HepG2 (cell line): Measurements from ENCODE around the gene HRH3. TPM values are rescaled to one million over a fixed set of nuclear protein-coding genes. Genes with fewer than 3 reads are reported as not detected.
A peak's percentile ranks its signal among the peaks of the same experiment; 100 is the strongest.

Source experiments
- ATAC-seq: fragments of 200-7000 bp; cut with Tn5 transposase; 3 replicates; pipeline ENCODE4 v1.9.1; 2020; ENCODE audit warnings: mild to moderate bottlenecking, moderate library complexity
- BruUV-seq: library from RNA; stranded (reverse); fragments of 400-500 nt; replicated peaks from 2 replicates; lab custom pipeline; 2021; lab: Mats Ljungman, UMichigan
- CTCF ChIA-PET: fragments of 300-600 bp; formaldehyde crosslinking; extraction: SDS; loops from one replicate; lab custom pipeline; 2021; ENCODE audit warnings: low total read pairs, inconsistent platforms, low intra/inter-chr PET ratio; lab: Yijun Ruan, JAX
- POLR2A ChIA-PET: fragments of 350-600 bp; sonication (Branson Sonifier 250); formaldehyde crosslinking; loops from one replicate; lab custom pipeline; 2020; ENCODE audit warnings: antibody characterized with exemption, inconsistent platforms; lab: Yijun Ruan, JAX
- DNase-seq: peaks from one replicate; pipeline ENCODE4 v3.0.0-alpha.2; 2015; ENCODE audit warnings: low spot score
- FAIRE-seq: peaks from 3 replicates; lab custom pipeline; 2011; peaks lifted over from hg19 to GRCh38; lab: Jason Lieb, UNC
- H2AFZ ChIP-seq: one replicate; pipeline ENCODE4 v1.6.1; 2011; ENCODE audit warnings: low read length, inconsistent platforms
- H3K27ac ChIP-seq: fragments of 300-600 bp; 3 replicates; pipeline ENCODE4 v1.8.0; 2011; ENCODE audit warnings: mixed run types, mild to moderate bottlenecking, mixed read lengths, low read length, inconsistent platforms; ENCODE audit not compliant: insufficient read depth; ENCODE audit errors: extremely low read length
- H3K27me3 ChIP-seq, 2 experiments: fragments of 200-600 bp in 1 of 2; 2 replicates in 1 of 2; 3 replicates in 1 of 2; pipeline versions ENCODE4 v1.6.0 to v1.8.0; 2011; ENCODE audit warnings: low read length in 2 of 2, mild to moderate bottlenecking in 2 of 2, moderate library complexity in 2 of 2, inconsistent platforms in 1 of 2; ENCODE audit not compliant: insufficient read depth in 2 of 2, control insufficient read depth in 1 of 2
- H3K36me3 ChIP-seq, 2 experiments: fragments of 200-600 bp in 1 of 2; replicated peaks in 1 of 2; 2 replicates in 1 of 2; 3 replicates in 1 of 2; pipeline versions ENCODE4 v1.5.1 to v1.8.0; 2011; ENCODE audit warnings: low read length in 2 of 2, inconsistent platforms in 1 of 2; ENCODE audit not compliant: insufficient read depth in 2 of 2, control insufficient read depth in 1 of 2
- H3K4me1 ChIP-seq: 2 replicates; pipeline ENCODE4 v1.5.1; 2012; ENCODE audit warnings: low read length, inconsistent platforms; ENCODE audit not compliant: insufficient read depth
- H3K4me2 ChIP-seq: 2 replicates; pipeline ENCODE4 v1.6.0; 2011; ENCODE audit warnings: low read depth, low read length, inconsistent platforms
- H3K4me3 ChIP-seq, 3 experiments: fragments of 200-600 bp in 1 of 3; sonication (generic), shearing (Covaris generic) in 1 of 3; replicated peaks in 1 of 3; 2 replicates each; pipeline ENCODE4 v1.5.1; 2011 to 2016; ENCODE audit warnings: low read length in 3 of 3, inconsistent platforms in 2 of 3, low read depth in 2 of 3, mild to moderate bottlenecking in 2 of 3, control low read depth in 1 of 3, mixed read lengths in 1 of 3; ENCODE audit not compliant: insufficient read depth in 1 of 3
- H3K79me2 ChIP-seq: one replicate; pipeline ENCODE4 v1.6.1; 2011; ENCODE audit warnings: low read length, inconsistent platforms; ENCODE audit not compliant: insufficient read depth
- H3K9ac ChIP-seq: 2 replicates; pipeline ENCODE4 v1.6.0; 2011; ENCODE audit warnings: mild to moderate bottlenecking, low read depth, low read length, inconsistent platforms; ENCODE audit not compliant: insufficient read depth
- H3K9me3 ChIP-seq: 2 replicates; pipeline ENCODE4 v1.5.1; 2012; ENCODE audit warnings: mild to moderate bottlenecking, low read length
- H4K20me1 ChIP-seq: 2 replicates; pipeline ENCODE4 v1.6.0; 2011; ENCODE audit warnings: inconsistent platforms, mild to moderate bottlenecking, low read length, moderate library complexity; ENCODE audit not compliant: insufficient read depth
- BATF2 ChIP-seq: sonication (generic); formaldehyde crosslinking; IDR thresholded peaks from 2 replicates; pipeline ENCODE4 v1.8.0; 2022; ENCODE audit warnings: mild to moderate bottlenecking, missing genetic modification reagents, moderate library complexity
- CEBPB ChIP-seq: IDR thresholded peaks from 2 replicates; pipeline ENCODE4 v1.6.1; 2011; ENCODE audit warnings: low read depth, low read length, improper control_type of control experiment, borderline replicate concordance
- KDM5A ChIP-seq: fragments of 200-600 bp; sonication (generic); IDR thresholded peaks from 2 replicates; pipeline ENCODE4 v1.7.0; 2018; ENCODE audit warnings: antibody characterized with exemption, mild to moderate bottlenecking, low read length, borderline replicate concordance
- RELA ChIP-seq: sonication (generic); formaldehyde crosslinking; IDR thresholded peaks from 2 replicates; pipeline ENCODE4 v1.4.0; 2020; ENCODE audit warnings: missing genetic modification reagents
- SALL2 ChIP-seq: sonication (generic); formaldehyde crosslinking; IDR thresholded peaks from 2 replicates; pipeline ENCODE4 v1.8.1; 2023; ENCODE audit warnings: mild to moderate bottlenecking, missing genetic modification reagents, inconsistent platforms
- TOPORS ChIP-seq: sonication (generic); formaldehyde crosslinking; IDR thresholded peaks from 2 replicates; pipeline ENCODE4 v1.8.0; 2023; ENCODE audit warnings: mild to moderate bottlenecking, missing genetic modification reagents
- ZBTB7B ChIP-seq: sonication (generic); formaldehyde crosslinking; IDR thresholded peaks from 2 replicates; pipeline ENCODE4 v1.4.0; 2020; ENCODE audit warnings: missing genetic modification reagents
- ZNF318 ChIP-seq: sonication (generic); formaldehyde crosslinking; IDR thresholded peaks from 2 replicates; pipeline ENCODE4 v1.4.0; 2020; ENCODE audit warnings: mild to moderate bottlenecking, missing genetic modification reagents
- ZNF431 ChIP-seq: sonication (generic); formaldehyde crosslinking; IDR thresholded peaks from 2 replicates; pipeline ENCODE4 v1.9.0; 2022; ENCODE audit warnings: missing genetic modification reagents, low read depth, mild to moderate bottlenecking, borderline replicate concordance
- ZNF530 ChIP-seq: sonication (generic); formaldehyde crosslinking; IDR thresholded peaks from 2 replicates; pipeline ENCODE4 v1.5.0; 2020; ENCODE audit warnings: low read depth, mild to moderate bottlenecking, missing genetic modification reagents
- ZNF75D ChIP-seq: sonication (generic); formaldehyde crosslinking; IDR thresholded peaks from 2 replicates; pipeline ENCODE4 v1.8.1; 2023; ENCODE audit warnings: missing genetic modification reagents, mild to moderate bottlenecking, borderline replicate concordance
- ZNF768 ChIP-seq: sonication (generic); formaldehyde crosslinking; IDR thresholded peaks from 2 replicates; pipeline ENCODE4 v1.4.0; 2020; ENCODE audit warnings: missing genetic modification reagents
- WGBS: methylation state at CpG from one replicate; pipeline ENCODE4 v1.1.6; 2017; ENCODE audit warnings: low lambda C conversion rate; 5-methylcytosine and 5-hydroxymethylcytosine counted together
- in situ Hi-C: cut with HindIII; loops from 2 replicates; pipeline ENCODE4 v1.10.0; 2017; ENCODE audit warnings: low pct_unique_long_range_greater_than_20kb; ENCODE audit not compliant: extremely low pct_ligation_motif_present
- intact Hi-C: fragments of 100-400 bp; cut with micrococcal nuclease; formaldehyde crosslinking; loops from one replicate; pipeline ENCODE4 v1.10.0; 2022; ENCODE audit not compliant: unreplicated experiment
- polyA plus RNA-seq, 8 experiments: library from polyadenylated mRNA; depleted of rRNA in 3 of 8; stranded (reverse) in 7 of 8; unstranded in 1 of 8; fragments of >200 nt; fragmentation: Illumina TruSeq in 4 of 8; extraction: Trizol in 4 of 8; gene quantifications; 2 replicates each; pipeline versions ENCODE4 v1.2.1 to v1.2.3, GENCODE V29; 2011 to 2016; ENCODE audit warnings: low read depth in 4 of 8, missing spikeins in 1 of 8, mixed read lengths in 1 of 8; ENCODE audit not compliant: insufficient read depth in 1 of 8
- total RNA-seq, 5 experiments: library from RNA; depleted of rRNA; stranded (reverse); fragments of >200 nt; fragmentation: Illumina TruSeq; extraction: Trizol; gene quantifications; 2 replicates each; pipeline ENCODE4 v1.2.3, GENCODE V29; 2016; ENCODE audit warnings: low read depth in 1 of 5

Gene HRH3
- total and polyA plus RNA-seq, 2 of the 13 experiments (the other 11 are each of a cell fraction or from before 2014, with no cell fraction given), result 0.18 TPM; not detected in 1

- TF ChIP-seq BATF2 (CRISPR knock-in tag) (no peak), ZNF768 (CRISPR knock-in tag) (peak; percentile 70; the same call in 1 of the 2 replicates), CEBPB (no peak), ZNF530 (no peak), ZNF75D (CRISPR knock-in tag) (0 out of 2 replicates have a peak, but pooled peaks have one; percentile 14), TOPORS (CRISPR knock-in tag) (no peak), SALL2 (CRISPR knock-in tag) (0 out of 2 replicates have a peak, but pooled peaks have one; percentile 11), RELA (CRISPR knock-in tag) (no peak)
Observed at GRCh38 chr20:62240020-62240685, 20.1 kb upstream of the HRH3 start (continued).

GRCh38 chr20:62239278-62239879 lies 19.3 kb upstream of the HRH3 start:
- BruUV-seq, result TSS peak; percentile 54
- Histone ChIP-seq H3K4me1 (peaks cover 42% of the 10 kb centered on the region), H3K27ac (peak overlapping the region; percentile 60), H2AFZ (no peak overlapping the region), H3K9me3 (no peaks in the 10 kb centered on the region), H3K27me3 (peaks cover 3 to 18% of the 10 kb centered on the region in 2 experiments; a peak in 3 of 5 replicates), H3K79me2 (peaks cover 49% of the 10 kb centered on the region), H3K4me2 (peak overlapping the region; percentile 97), H4K20me1 (peaks cover 48% of the 10 kb centered on the region), H3K4me3 (peak overlapping the region; percentile 85 to 97 (median 86)), H3K9ac (peak overlapping the region; percentile 90), H3K36me3 (peaks cover 14 to 22% of the 10 kb centered on the region in 2 experiments; a peak in 4 of 5 replicates)
- in situ Hi-C loops, result no loop called here
- DNase-seq (no peak), FAIRE-seq (peak; percentile 39), ATAC-seq (peak; percentile 1; the same call in 1 of the 3 replicates)
- intact Hi-C loops, result loop anchor here (5.0 kb wide), 1 partner anchor 138 kb away; no protein-coding TSS in a partner anchor
- WGBS, result 3% methylated on average over 23 of the region's 23 CpGs
- ChIA-PET CTCF (no interaction called here), POLR2A (interaction anchor here (1.6 kb wide), 1 partner anchor 64 kb away, joined by 3 read pairs; no protein-coding TSS in a partner anchor)
- TF ChIP-seq ZNF318 (CRISPR knock-in tag), result 0 out of 2 replicates have a peak, but pooled peaks have one; percentile 19
- no peak for TF ChIP-seq ZNF431
- no peak for TF ChIP-seq KDM5A
- no peak for TF ChIP-seq ZBTB7B (CRISPR knock-in tag)
